Measurements from ENCODE around the gene MPP3.

DNA sequence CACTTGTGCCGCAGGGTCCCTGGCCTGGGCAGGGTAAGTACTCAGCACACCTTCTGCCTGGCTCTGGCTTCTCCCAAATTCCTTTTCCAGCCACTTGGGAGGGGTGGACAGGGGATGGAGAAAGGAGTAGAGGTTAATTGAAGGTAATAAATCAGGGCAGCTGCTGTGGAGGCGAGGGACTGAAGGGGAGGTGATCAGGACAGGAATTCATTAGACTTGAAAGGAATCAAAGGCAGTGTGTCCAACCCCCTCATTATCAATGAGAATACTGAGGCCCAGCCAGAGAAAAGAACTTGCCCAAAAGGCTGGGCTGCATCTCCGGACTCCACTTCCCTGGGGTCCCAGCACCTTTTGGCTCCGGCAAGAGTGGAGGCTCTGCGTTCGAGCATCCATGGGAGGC lies 76.7 kb downstream of the MPP3 start:
- TF ChIP-seq, protein P1, sequence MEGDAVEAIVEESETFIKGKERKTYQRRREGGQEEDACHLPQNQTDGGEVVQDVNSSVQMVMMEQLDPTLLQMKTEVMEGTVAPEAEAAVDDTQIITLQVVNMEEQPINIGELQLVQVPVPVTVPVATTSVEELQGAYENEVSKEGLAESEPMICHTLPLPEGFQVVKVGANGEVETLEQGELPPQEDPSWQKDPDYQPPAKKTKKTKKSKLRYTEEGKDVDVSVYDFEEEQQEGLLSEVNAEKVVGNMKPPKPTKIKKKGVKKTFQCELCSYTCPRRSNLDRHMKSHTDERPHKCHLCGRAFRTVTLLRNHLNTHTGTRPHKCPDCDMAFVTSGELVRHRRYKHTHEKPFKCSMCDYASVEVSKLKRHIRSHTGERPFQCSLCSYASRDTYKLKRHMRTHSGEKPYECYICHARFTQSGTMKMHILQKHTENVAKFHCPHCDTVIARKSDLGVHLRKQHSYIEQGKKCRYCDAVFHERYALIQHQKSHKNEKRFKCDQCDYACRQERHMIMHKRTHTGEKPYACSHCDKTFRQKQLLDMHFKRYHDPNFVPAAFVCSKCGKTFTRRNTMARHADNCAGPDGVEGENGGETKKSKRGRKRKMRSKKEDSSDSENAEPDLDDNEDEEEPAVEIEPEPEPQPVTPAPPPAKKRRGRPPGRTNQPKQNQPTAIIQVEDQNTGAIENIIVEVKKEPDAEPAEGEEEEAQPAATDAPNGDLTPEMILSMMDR (optimal IDR thresholded peaks at IDR 0.05 in 1 of 3, IDR thresholded peaks at IDR 0.05 in 1 of 3, conservative IDR thresholded peaks at IDR 0.05 in 1 of 3; ENCODE audit: extremely low read depth in 1 of 3, insufficient read depth in 2 of 3, low read length in 3 of 3) = no peak
- no peak for TF ChIP-seq EZH2 (IDR thresholded peaks at IDR 0.05; ENCODE audit: low read length)

Data from keratinocyte (primary cell).